BLaER1 (cell line): ENCODE data around the gene ARHGAP22.
A peak's percentile ranks its signal among the peaks of the same experiment; 100 is the strongest.

Experiments used
- H3K27ac ChIP-seq: shearing (Covaris generic); formaldehyde crosslinking; 2 replicates; pipeline ENCODE4 v1.8.1; 2022
- H3K27me3 ChIP-seq: shearing (Covaris generic); formaldehyde crosslinking; 2 replicates; pipeline ENCODE4 v1.8.1; 2022
- H3K36me3 ChIP-seq: shearing (Covaris generic); formaldehyde crosslinking; 2 replicates; pipeline ENCODE4 v1.8.1; 2022
- H3K4me1 ChIP-seq: shearing (Covaris generic); formaldehyde crosslinking; 2 replicates; pipeline ENCODE4 v1.8.1; 2022
- H3K4me2 ChIP-seq: shearing (Covaris generic); formaldehyde crosslinking; 2 replicates; pipeline ENCODE4 v1.8.1; 2022
- H3K4me3 ChIP-seq: shearing (Covaris generic); formaldehyde crosslinking; 2 replicates; pipeline ENCODE4 v1.8.1; 2022
- H3K9ac ChIP-seq: shearing (Covaris generic); formaldehyde crosslinking; 2 replicates; pipeline ENCODE4 v1.8.1; 2022
- H3K9me3 ChIP-seq: shearing (Covaris generic); formaldehyde crosslinking; 2 replicates; pipeline ENCODE4 v1.8.1; 2022
- H4K20me1 ChIP-seq: shearing (Covaris generic); formaldehyde crosslinking; 2 replicates; pipeline ENCODE4 v1.8.1; 2022
- Cebpa-rat ChIP-seq: shearing (Covaris generic); IDR thresholded peaks from 2 replicates; pipeline ENCODE4 v1.8.1; 2022

ARHGAP22 gene

GRCh38 chr10:48484911-48485310, 120.0 kb downstream of the ARHGAP22 start:
- no peak overlapping the region for H3K9ac ChIP-seq
- TF ChIP-seq Cebpa-rat: no peak
- H3K4me3 ChIP-seq: no peak overlapping the region
- H3K27me3 ChIP-seq: no peaks in the 10 kb centered on the region
- no peak overlapping the region for H3K4me2 ChIP-seq
- no peak overlapping the region for H3K27ac ChIP-seq
- no peaks in the 10 kb centered on the region for H3K36me3 ChIP-seq
- no peaks in the 10 kb centered on the region for H4K20me1 ChIP-seq
- H3K9me3 ChIP-seq: no peaks in the 10 kb centered on the region
- H3K4me1 ChIP-seq: peaks cover 11% of the 10 kb centered on the region

GRCh38 chr10:48482207-48482606, 122.7 kb downstream of the ARHGAP22 start:
- H3K36me3 ChIP-seq: no peaks in the 10 kb centered on the region
- no peak overlapping the region for H3K9ac ChIP-seq
- H3K4me3 ChIP-seq: no peak overlapping the region
- H3K27ac ChIP-seq: no peak overlapping the region
- H4K20me1 ChIP-seq: no peaks in the 10 kb centered on the region
- H3K9me3 ChIP-seq: no peaks in the 10 kb centered on the region
- no peak for TF ChIP-seq Cebpa-rat
- H3K4me1 ChIP-seq: peaks cover 32% of the 10 kb centered on the region
- no peaks in the 10 kb centered on the region for H3K27me3 ChIP-seq
- no peak overlapping the region for H3K4me2 ChIP-seq

- TF ChIP-seq Cebpa-rat: no peak
- no peak overlapping the region for H3K4me3 ChIP-seq
- no peaks in the 10 kb centered on the region for H3K36me3 ChIP-seq
- peaks cover 41% of the 10 kb centered on the region for H3K4me1 ChIP-seq
- H3K9me3 ChIP-seq: no peaks in the 10 kb centered on the region
- no peaks in the 10 kb centered on the region for H3K27me3 ChIP-seq
- H3K9ac ChIP-seq: no peak overlapping the region
- no peak overlapping the region; the same call in 1 of the 2 replicates for H3K4me2 ChIP-seq
- H4K20me1 ChIP-seq: no peaks in the 10 kb centered on the region
- H3K27ac ChIP-seq: no peak overlapping the region
Measured at GRCh38 chr10:48481385-48481784, 123.5 kb downstream of the ARHGAP22 start.

GRCh38 chr10:48480397-48481374, 124.2 kb downstream of the ARHGAP22 start:
- H3K9ac ChIP-seq: no peak overlapping the region
- H3K27ac ChIP-seq: no peak overlapping the region
- no peak overlapping the region for H3K4me3 ChIP-seq
- H3K9me3 ChIP-seq: no peaks in the 10 kb centered on the region
- TF ChIP-seq Cebpa-rat: no peak
- H4K20me1 ChIP-seq: no peaks in the 10 kb centered on the region
- H3K36me3 ChIP-seq: no peaks in the 10 kb centered on the region
- peaks cover 48% of the 10 kb centered on the region for H3K4me1 ChIP-seq
- H3K27me3 ChIP-seq: no peaks in the 10 kb centered on the region
- H3K4me2 ChIP-seq: peak overlapping the region; percentile 42

GRCh38 chr10:48478980-48479811, 125.7 kb downstream of the ARHGAP22 start:
- Histone ChIP-seq H3K9me3 (no peaks in the 10 kb centered on the region), H3K9ac (no peak overlapping the region), H3K4me1 (peaks cover 63% of the 10 kb centered on the region), H3K27me3 (no peaks in the 10 kb centered on the region), H4K20me1 (no peaks in the 10 kb centered on the region), H3K36me3 (no peaks in the 10 kb centered on the region), H3K4me3 (no peak overlapping the region), H3K27ac (no peak overlapping the region), H3K4me2 (peak overlapping the region; percentile 16)
- no peak for TF ChIP-seq Cebpa-rat

GRCh38 chr10:48478469-48478868, 126.4 kb downstream of the ARHGAP22 start:
- Histone ChIP-seq H3K27me3 (no peaks in the 10 kb centered on the region), H3K4me2 (no peak overlapping the region), H3K9ac (no peak overlapping the region), H3K36me3 (no peaks in the 10 kb centered on the region), H3K27ac (no peak overlapping the region), H4K20me1 (no peaks in the 10 kb centered on the region), H3K4me3 (no peak overlapping the region), H3K4me1 (peaks cover 63% of the 10 kb centered on the region), H3K9me3 (no peaks in the 10 kb centered on the region)
- TF ChIP-seq Cebpa-rat: no peak

GRCh38 chr10:48477616-48478015, 127.3 kb downstream of the ARHGAP22 start:
- Histone ChIP-seq H4K20me1 (no peaks in the 10 kb centered on the region), H3K4me1 (peaks cover 63% of the 10 kb centered on the region), H3K27ac (no peak overlapping the region), H3K4me2 (no peak overlapping the region), H3K9ac (no peak overlapping the region), H3K27me3 (no peaks in the 10 kb centered on the region), H3K36me3 (no peaks in the 10 kb centered on the region), H3K4me3 (no peak overlapping the region), H3K9me3 (peaks cover 5% of the 10 kb centered on the region; the same call in 1 of the 2 replicates)
- no peak for TF ChIP-seq Cebpa-rat

- no peak for TF ChIP-seq Cebpa-rat
- Histone ChIP-seq H3K4me3 (no peak overlapping the region), H4K20me1 (no peaks in the 10 kb centered on the region), H3K9ac (no peak overlapping the region), H3K4me2 (peak overlapping the region; percentile 94), H3K27ac (no peak overlapping the region), H3K9me3 (peaks cover 7% of the 10 kb centered on the region; the same call in 1 of the 2 replicates), H3K27me3 (no peaks in the 10 kb centered on the region), H3K36me3 (no peaks in the 10 kb centered on the region), H3K4me1 (peaks cover 63% of the 10 kb centered on the region)
Measured at GRCh38 chr10:48477141-48477540, 127.7 kb downstream of the ARHGAP22 start.

GRCh38 chr10:48476279-48476982, 128.4 kb downstream of the ARHGAP22 start:
- Histone ChIP-seq H3K4me2 (peak overlapping the region; percentile 94), H4K20me1 (no peaks in the 10 kb centered on the region), H3K27me3 (no peaks in the 10 kb centered on the region), H3K9ac (peak overlapping the region; percentile 26; the same call in 1 of the 2 replicates), H3K4me3 (peak overlapping the region; percentile 43), H3K9me3 (peaks cover 7% of the 10 kb centered on the region; the same call in 1 of the 2 replicates), H3K36me3 (no peaks in the 10 kb centered on the region), H3K4me1 (peaks cover 63% of the 10 kb centered on the region), H3K27ac (peak overlapping the region; percentile 71)
- no peak for TF ChIP-seq Cebpa-rat
